ENCODE results near the gene P4HA3.

Gene P4HA3

DNA sequence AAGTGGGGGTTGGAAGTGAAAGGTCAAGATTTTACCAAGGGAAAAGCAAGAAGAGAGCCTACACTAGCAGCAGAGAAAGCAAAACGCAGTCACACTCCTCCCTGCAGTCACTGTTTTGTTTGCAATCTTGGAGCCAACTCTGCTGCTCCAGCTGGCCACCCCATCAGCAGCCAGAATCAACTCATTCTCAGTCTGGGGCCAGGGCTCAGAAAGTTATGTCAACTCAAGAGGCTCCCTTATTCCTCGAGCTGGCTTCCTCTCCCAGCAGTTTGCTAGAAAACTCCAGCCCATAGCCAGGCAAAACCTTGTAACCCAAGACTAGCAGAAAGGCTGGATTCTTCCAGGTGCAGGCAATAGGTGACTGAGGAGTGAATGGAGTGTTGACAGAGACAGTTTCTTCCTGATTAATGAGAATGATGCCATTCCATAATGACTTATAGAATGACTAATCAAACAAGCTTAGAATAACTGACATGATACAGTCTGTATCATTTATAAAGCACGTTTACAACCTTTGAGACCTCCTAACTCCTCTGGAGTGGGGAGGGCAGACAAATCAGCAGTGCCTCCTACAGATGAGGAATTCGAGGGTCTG is 53.4 kb downstream of the P4HA3 start:
- no peak for DNase-seq

- DNase-seq: no peak
Observed at GRCh38 chr11:74256378-74257133, 54.9 kb downstream of the P4HA3 start.

DNA sequence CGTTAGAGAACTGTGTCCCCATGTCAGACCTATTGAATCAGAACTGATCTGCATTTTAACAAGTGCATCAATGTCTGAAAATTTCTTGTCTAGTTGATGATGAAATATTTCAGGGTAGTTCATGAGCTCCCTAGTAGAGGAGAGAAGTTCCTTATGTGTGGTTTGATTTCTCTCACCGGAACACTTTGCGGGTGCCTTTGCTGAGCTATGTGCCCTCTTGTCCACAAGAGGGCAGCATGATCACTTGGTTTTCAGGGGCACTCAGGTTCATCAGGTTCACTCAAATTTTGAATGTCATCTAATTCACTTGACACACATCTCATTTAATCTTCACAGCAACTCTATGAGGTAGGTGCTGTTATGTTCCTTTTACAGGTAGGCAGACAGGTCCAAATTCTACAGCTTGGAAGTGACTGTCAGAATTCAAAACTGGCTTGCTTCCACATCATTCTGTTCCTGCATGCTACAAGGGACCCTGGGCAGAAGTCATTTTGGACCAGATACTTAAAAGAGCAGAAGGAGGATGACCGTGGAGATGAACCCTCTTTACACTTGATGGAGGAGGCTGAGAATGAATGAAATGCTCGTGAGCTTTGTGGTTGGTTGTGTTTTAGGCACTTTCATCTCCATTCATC is 55.6 kb downstream of the P4HA3 start:
- peak; percentile 51 for DNase-seq

GRCh38 chr11:74253361-74253760 is 58.1 kb downstream of the P4HA3 start:
- DNase-seq: no peak

GRCh38 chr11:74249496-74249895 is 61.9 kb downstream of the P4HA3 start:
- no peak for DNase-seq

DNA sequence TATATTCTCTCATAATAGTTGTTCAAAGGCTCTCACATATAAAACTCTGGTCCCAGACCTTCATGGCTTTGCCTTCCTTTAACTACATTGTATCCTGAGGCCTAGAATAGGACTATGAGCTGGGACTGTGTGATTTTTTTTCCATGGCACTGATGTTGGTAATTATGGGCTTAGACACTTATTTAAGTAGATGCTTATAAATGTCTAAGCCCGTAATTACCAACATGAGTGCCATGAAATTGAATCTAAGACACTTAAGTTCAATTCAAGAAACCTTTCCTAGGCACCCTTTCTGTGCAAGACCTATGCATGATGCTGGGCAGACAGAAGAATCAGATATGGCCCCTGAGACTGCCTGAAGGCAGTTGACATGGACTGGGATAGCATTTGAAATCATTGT is 63.0 kb downstream of the P4HA3 start:
- no peak for DNase-seq

- no peak for DNase-seq
Observed at GRCh38 chr11:74238243-74238642, 73.2 kb downstream of the P4HA3 start.

DNA sequence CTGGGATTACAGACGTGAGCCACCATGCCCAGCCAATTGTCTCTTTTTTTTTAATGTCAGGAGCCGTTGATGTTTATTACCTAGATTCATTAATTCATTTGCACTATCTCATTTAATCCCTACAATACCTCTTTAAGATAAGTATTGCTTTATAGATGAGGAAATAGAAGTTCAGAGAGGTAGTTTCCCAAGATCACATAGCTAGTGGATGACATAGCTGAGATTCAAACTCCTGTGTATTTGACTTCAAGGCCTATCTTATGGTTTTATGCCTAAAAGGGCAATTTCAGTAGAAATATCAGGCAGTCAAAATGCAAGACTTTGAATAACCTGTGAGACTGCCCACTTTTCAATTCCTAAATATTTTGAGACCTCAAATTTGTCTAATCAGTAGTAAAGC is 73.9 kb downstream of the P4HA3 start:
- no peak for DNase-seq

DNA sequence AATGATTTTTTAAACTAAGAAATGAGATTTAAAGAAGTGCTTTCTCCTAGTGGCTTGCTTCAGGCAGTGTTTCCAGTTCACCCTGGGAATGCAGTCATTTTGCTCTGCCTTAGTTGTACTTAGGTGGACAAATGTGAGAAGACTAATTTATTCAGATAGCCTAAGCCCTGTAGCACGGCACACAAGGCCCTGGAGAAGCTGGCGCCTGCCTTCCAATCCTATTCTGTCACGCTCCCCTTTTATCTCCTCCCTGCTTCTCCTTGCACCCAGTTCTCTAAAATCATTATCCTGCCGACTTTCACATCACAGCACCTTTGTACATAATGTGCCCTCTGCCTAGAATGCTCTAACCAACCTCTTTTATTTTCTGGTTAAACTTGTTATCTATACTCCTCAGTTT is 76.3 kb downstream of the P4HA3 start:
- DNase-seq: no peak

DNA sequence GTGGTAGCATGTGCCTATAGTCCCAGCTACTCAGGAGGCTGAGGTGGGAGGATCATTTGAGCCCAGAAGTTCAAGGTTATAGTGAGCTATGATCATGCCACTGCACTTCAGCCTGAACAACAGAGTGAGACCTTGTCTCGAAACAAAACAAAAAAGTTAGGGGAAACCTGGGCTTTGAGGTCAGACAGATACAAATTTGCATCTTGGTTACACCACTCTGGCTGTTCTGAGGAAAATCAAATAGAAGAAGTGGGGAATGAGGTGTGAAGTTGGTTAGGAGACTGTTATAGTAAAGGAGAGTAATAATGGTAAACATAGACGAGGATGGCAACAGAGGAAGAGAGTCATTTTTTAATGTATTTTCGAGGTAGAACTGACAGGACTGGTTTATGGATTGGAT is 77.8 kb downstream of the P4HA3 start:
- no peak for DNase-seq

GRCh38 chr11:74232311-74232950 is 79.0 kb downstream of the P4HA3 start:
- no peak for DNase-seq

- no peak for DNase-seq
Observed at GRCh38 chr11:74226907-74227306, 84.5 kb downstream of the P4HA3 start.

DNA sequence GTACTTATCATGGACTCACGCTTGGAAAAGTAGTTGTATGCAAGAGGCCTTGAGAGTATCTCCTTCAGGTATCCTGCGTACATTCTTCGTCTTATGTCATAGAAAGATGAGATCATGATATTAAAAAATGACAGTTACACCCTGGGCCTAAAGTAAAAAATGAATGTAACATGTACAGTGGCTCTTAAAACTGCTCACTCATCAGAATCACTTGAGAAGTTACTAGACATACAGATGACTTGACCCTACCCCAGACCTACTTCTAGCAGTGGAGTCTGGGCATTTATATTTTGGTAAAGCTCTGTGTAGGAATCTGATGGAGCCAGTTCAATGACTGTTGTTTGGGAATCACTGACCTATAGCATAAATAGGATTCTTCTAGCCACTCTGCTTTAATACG is 85.9 kb downstream of the P4HA3 start:
- no peak for DNase-seq

DNA sequence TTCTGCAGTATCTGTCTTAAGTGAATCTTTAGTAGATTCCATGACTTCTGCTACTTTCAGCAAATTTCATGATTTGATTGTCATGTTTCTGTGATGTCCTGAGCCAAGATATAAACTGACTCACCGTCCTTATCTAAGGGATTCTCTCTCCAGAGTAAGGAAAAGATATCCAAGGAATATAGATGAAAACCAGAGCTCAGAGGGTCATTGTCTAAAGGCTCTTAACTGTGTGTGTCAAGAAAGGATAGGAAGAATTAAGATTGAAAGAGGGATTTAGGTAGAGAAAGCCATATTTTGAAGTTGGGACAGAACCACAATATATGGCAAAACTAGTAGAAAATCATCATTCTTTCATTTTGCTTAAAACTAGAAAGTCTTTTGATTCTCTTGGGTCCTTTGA is 89.6 kb downstream of the P4HA3 start:
- DNase-seq: no peak

DNA sequence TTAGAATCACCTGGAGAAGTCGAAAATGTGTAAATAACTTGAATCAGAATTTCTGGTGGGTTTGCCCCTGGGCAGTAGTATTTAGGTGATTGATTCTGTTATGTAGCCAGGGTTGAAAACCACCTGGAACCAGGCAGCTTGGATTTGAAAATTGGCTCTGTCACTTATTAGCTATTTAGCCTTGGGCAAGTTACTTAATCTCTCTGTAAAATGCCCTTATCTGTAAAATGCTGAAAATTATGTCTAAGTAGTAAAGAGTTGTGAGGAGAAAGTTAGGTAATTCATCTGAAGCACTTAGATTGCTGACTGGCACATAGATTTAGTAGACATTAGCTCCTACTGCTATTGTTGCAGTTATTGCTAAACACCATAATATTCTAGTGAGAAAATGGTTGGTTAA is 91.1 kb downstream of the P4HA3 start:
- DNase-seq: no peak
